DND-41 (cell line): ENCODE measurements around the gene TRAF1.

Experiments used
- ATAC-seq: fragments of 200-7000 bp; cut with Tn5 transposase; 3 replicates; pipeline ENCODE4 v1.9.1; 2021; ENCODE audit warnings: low read depth; ENCODE audit not compliant: insufficient read depth
- DNase-seq: peaks from one replicate; pipeline ENCODE4 v3.0.0-alpha.2; 2020
- H2AFZ ChIP-seq: 2 replicates; pipeline ENCODE4 v1.6.0; 2012; ENCODE audit warnings: low read depth, low read length
- H3K27ac ChIP-seq: 2 replicates; pipeline ENCODE4 v1.5.1; 2012; ENCODE audit warnings: low read length, inconsistent platforms
- H3K27me3 ChIP-seq: fragments of 200-600 bp; sonication (generic); 2 replicates; pipeline ENCODE4 v1.6.0; 2012; ENCODE audit warnings: low read length, mild to moderate bottlenecking, inconsistent platforms; ENCODE audit not compliant: insufficient read depth, poor library complexity
- H3K36me3 ChIP-seq: 2 replicates; pipeline ENCODE4 v1.5.1; 2012; ENCODE audit warnings: low read length, inconsistent platforms; ENCODE audit not compliant: insufficient read depth
- H3K4me1 ChIP-seq: 2 replicates; pipeline ENCODE4 v1.5.1; 2012; ENCODE audit warnings: mild to moderate bottlenecking, low read length; ENCODE audit not compliant: insufficient read depth
- H3K4me2 ChIP-seq: 2 replicates; pipeline ENCODE4 v1.6.0; 2012; ENCODE audit warnings: mild to moderate bottlenecking, moderate library complexity, low read length, inconsistent platforms; ENCODE audit not compliant: insufficient read depth
- H3K4me3 ChIP-seq, 2 experiments: fragments of 200-600 bp in 1 of 2; shearing (Covaris generic) in 1 of 2; 2 replicates each; pipeline ENCODE4 v1.5.1; 2012 to 2016; ENCODE audit warnings: inconsistent platforms in 2 of 2, low read length in 2 of 2, mild to moderate bottlenecking in 2 of 2, low read depth in 1 of 2, moderate library complexity in 1 of 2
- H3K79me2 ChIP-seq: 2 replicates; pipeline ENCODE4 v1.6.0; 2012; ENCODE audit warnings: low read length, inconsistent platforms; ENCODE audit not compliant: insufficient read depth
- H3K9ac ChIP-seq: 2 replicates; pipeline ENCODE4 v1.6.0; 2012; ENCODE audit warnings: low read depth, mild to moderate bottlenecking, inconsistent platforms, low read length, moderate library complexity
- H3K9me3 ChIP-seq: 2 replicates; pipeline ENCODE4 v1.5.1; 2012; ENCODE audit warnings: low read length, moderate library complexity, mild to moderate bottlenecking, inconsistent platforms; ENCODE audit not compliant: insufficient read depth, severe bottlenecking
- H4K20me1 ChIP-seq: 2 replicates; pipeline ENCODE4 v1.6.0; 2012; ENCODE audit warnings: low read length; ENCODE audit not compliant: insufficient read depth
- EZH2 ChIP-seq: IDR thresholded peaks from 3 replicates; pipeline ENCODE4 v1.6.1; 2012; ENCODE audit warnings: borderline replicate concordance, low read depth, mild to moderate bottlenecking, moderate library complexity, low read length, inconsistent platforms; ENCODE audit not compliant: severe bottlenecking
- TF ChIP-seq, protein P1 (sequence below): IDR thresholded peaks from 2 replicates; pipeline ENCODE4 v1.5.1; 2012; ENCODE audit warnings: borderline replicate concordance, low read length, moderate library complexity, mild to moderate bottlenecking; ENCODE audit not compliant: poor library complexity, severe bottlenecking; ENCODE audit errors: extremely low read depth

The TRAF1 gene

DNA sequence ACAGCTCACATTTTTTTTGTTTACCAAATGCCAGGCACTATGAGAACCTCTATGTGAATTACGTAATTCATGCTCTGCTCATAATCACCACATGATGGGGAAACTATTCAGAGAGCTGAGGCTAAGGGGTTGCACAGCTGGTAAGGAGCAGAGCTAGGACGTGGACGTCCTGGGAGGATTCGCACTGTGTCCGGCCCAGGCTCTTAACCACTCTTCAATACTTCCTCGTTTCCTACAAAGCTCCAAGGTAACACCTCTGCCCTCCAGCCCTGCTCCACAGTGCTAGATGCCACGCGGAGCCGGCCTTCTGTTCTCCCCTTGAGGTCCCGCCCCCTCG, 58.3 kb downstream of the TRAF1 start:
- no peaks in the 10 kb centered on the region for H3K27me3 ChIP-seq
- no peak overlapping the region for H3K4me2 ChIP-seq
- no peak overlapping the region for H2AFZ ChIP-seq
- DNase-seq (no peak), ATAC-seq (no peak)
- no peak overlapping the region for H3K9ac ChIP-seq
- no peaks in the 10 kb centered on the region for H3K4me1 ChIP-seq
- H4K20me1 ChIP-seq = peaks cover 3% of the 10 kb centered on the region; the same call in 1 of the 2 replicates
- TF ChIP-seq, protein P1, sequence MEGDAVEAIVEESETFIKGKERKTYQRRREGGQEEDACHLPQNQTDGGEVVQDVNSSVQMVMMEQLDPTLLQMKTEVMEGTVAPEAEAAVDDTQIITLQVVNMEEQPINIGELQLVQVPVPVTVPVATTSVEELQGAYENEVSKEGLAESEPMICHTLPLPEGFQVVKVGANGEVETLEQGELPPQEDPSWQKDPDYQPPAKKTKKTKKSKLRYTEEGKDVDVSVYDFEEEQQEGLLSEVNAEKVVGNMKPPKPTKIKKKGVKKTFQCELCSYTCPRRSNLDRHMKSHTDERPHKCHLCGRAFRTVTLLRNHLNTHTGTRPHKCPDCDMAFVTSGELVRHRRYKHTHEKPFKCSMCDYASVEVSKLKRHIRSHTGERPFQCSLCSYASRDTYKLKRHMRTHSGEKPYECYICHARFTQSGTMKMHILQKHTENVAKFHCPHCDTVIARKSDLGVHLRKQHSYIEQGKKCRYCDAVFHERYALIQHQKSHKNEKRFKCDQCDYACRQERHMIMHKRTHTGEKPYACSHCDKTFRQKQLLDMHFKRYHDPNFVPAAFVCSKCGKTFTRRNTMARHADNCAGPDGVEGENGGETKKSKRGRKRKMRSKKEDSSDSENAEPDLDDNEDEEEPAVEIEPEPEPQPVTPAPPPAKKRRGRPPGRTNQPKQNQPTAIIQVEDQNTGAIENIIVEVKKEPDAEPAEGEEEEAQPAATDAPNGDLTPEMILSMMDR = no peak
- no peak for TF ChIP-seq EZH2
- H3K9me3 ChIP-seq = no peaks in the 10 kb centered on the region
- no peak overlapping the region for H3K27ac ChIP-seq
- H3K36me3 ChIP-seq = peaks cover 90% of the 10 kb centered on the region
- H3K4me3 ChIP-seq = no peak overlapping the region
- no peaks in the 10 kb centered on the region for H3K79me2 ChIP-seq

GRCh38 chr9:120867676-120868338, 58.8 kb downstream of the TRAF1 start:
- H2AFZ ChIP-seq = no peak overlapping the region
- no peak overlapping the region for H3K4me2 ChIP-seq
- no peak overlapping the region for H3K4me3 ChIP-seq
- H3K27ac ChIP-seq = no peak overlapping the region
- no peaks in the 10 kb centered on the region for H3K27me3 ChIP-seq
- DNase-seq (no peak), ATAC-seq (no peak)
- peaks cover 90% of the 10 kb centered on the region for H3K36me3 ChIP-seq
- no peaks in the 10 kb centered on the region for H3K4me1 ChIP-seq
- TF ChIP-seq, protein P1 = no peak
- no peak for TF ChIP-seq EZH2
- H3K9me3 ChIP-seq = no peaks in the 10 kb centered on the region
- H3K9ac ChIP-seq = no peak overlapping the region
- H4K20me1 ChIP-seq = peaks cover 3% of the 10 kb centered on the region; the same call in 1 of the 2 replicates
- H3K79me2 ChIP-seq = no peaks in the 10 kb centered on the region

DNA sequence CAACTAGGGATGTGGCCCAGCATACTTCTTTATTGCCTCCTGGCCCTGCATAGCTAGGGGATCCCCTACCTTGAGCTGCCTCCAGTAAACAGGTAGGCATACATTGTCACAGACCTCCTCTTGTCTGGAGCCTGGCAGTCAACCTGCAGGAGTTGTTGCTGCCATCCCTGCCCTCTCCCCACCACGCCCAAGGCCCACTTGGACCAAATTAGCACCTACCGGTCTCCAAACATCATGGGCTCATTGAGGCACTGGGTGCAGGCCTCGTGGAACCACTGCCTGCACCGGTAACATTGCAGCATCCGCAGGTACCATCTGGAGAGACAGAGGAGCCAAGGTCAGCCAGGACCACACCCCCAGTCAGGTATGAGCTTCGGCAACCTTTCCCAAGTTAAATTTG, 59.9 kb downstream of the TRAF1 start:
- H3K9me3 ChIP-seq = no peaks in the 10 kb centered on the region
- ATAC-seq (no peak), DNase-seq (no peak)
- no peaks in the 10 kb centered on the region for H3K79me2 ChIP-seq
- H2AFZ ChIP-seq = no peak overlapping the region
- H3K27ac ChIP-seq = no peak overlapping the region
- H3K4me1 ChIP-seq = no peaks in the 10 kb centered on the region
- H3K9ac ChIP-seq = no peak overlapping the region
- TF ChIP-seq, protein P1 = no peak
- no peak for TF ChIP-seq EZH2
- H3K4me3 ChIP-seq = no peak overlapping the region
- no peak overlapping the region for H3K4me2 ChIP-seq
- no peaks in the 10 kb centered on the region for H3K27me3 ChIP-seq
- H4K20me1 ChIP-seq = peaks cover 3% of the 10 kb centered on the region; the same call in 1 of the 2 replicates
- peaks cover 92% of the 10 kb centered on the region for H3K36me3 ChIP-seq

DNA sequence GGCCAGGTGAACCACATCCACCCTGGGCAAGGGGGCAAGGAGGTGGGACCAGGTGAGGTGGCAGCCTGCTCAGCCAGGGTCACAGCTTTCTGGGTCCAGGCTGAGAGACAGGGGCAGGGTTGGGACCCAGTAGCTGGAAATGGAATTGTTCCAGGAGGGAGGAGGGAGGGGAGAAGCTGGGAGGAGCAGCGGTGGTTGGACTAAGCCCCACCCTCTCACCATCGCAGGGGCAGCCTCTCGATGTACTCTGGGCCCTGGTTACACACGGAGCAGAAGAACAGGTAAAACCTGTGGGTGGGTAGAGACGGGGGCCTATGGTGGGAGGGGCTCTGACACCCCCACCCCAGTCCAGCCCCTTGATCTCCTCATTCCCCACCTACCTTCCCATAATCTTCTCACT, 60.8 kb downstream of the TRAF1 start:
- H3K4me1 ChIP-seq = no peaks in the 10 kb centered on the region
- no peaks in the 10 kb centered on the region for H3K27me3 ChIP-seq
- no peaks in the 10 kb centered on the region for H3K79me2 ChIP-seq
- H2AFZ ChIP-seq = no peak overlapping the region
- H3K9me3 ChIP-seq = no peaks in the 10 kb centered on the region
- H3K27ac ChIP-seq = no peak overlapping the region
- H3K4me3 ChIP-seq = no peak overlapping the region
- DNase-seq (no peak), ATAC-seq (no peak)
- TF ChIP-seq, protein P1 = no peak
- TF ChIP-seq EZH2 = no peak
- no peak overlapping the region for H3K4me2 ChIP-seq
- peaks cover 3% of the 10 kb centered on the region; the same call in 1 of the 2 replicates for H4K20me1 ChIP-seq
- H3K9ac ChIP-seq = no peak overlapping the region
- peaks cover 92% of the 10 kb centered on the region for H3K36me3 ChIP-seq
